ENCODE results near the gene LRRC17. TPM values are rescaled to one million over a fixed set of nuclear protein-coding genes. Genes with fewer than 3 reads are reported as not detected.
"Not testable (repeated sequence)": the region's sequence is repeated elsewhere in the genome, so short reads cannot be mapped to it uniquely, and the experiment has no call there.

Gene LRRC17
- total and polyA plus RNA-seq, 4 donors: 1.1 to 11.3 (median 1.4) TPM

DNA sequence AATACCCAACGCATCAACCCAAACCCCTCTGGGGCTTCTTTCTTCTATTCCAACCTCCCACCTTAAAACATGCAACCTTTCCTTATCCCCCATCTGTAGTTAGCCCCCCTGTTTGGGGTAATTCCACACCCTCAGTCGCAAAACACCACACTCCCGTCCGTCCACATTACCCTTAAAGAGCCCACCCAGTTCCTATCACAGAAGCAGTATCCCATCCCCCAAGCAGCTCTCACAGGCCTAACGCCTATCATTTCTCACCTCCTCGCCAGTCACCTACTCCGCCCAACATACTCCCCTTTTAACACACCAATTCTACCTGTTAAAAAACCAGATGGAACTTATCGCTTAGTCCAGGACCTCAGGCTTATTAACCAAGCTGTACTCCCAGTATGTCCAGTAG, 63.7 kb downstream of the LRRC17 start:
- 96% methylated on average over 8 of the region's 8 CpGs for WGBS
- DNase-seq (ENCODE audit: low spot score): no peak
- H3K9me3 ChIP-seq (ENCODE audit: control insufficient read depth in 4 of 4, low read length in 3 of 4): no peaks in the 10 kb centered on the region
- TF ChIP-seq YY1 (IDR thresholded peaks at IDR 0.05): no peak
- TF ChIP-seq, protein P1, sequence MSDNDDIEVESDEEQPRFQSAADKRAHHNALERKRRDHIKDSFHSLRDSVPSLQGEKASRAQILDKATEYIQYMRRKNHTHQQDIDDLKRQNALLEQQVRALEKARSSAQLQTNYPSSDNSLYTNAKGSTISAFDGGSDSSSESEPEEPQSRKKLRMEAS (IDR thresholded peaks at IDR 0.05): no peak
- no peak for TF ChIP-seq GABPA (IDR thresholded peaks at IDR 0.05 in 1 of 2, conservative IDR thresholded peaks at IDR 0.05 in 1 of 2)
- no peak for TF ChIP-seq SP1 (IDR thresholded peaks at IDR 0.05)
- TF ChIP-seq, protein P2, sequence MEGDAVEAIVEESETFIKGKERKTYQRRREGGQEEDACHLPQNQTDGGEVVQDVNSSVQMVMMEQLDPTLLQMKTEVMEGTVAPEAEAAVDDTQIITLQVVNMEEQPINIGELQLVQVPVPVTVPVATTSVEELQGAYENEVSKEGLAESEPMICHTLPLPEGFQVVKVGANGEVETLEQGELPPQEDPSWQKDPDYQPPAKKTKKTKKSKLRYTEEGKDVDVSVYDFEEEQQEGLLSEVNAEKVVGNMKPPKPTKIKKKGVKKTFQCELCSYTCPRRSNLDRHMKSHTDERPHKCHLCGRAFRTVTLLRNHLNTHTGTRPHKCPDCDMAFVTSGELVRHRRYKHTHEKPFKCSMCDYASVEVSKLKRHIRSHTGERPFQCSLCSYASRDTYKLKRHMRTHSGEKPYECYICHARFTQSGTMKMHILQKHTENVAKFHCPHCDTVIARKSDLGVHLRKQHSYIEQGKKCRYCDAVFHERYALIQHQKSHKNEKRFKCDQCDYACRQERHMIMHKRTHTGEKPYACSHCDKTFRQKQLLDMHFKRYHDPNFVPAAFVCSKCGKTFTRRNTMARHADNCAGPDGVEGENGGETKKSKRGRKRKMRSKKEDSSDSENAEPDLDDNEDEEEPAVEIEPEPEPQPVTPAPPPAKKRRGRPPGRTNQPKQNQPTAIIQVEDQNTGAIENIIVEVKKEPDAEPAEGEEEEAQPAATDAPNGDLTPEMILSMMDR (IDR thresholded peaks at IDR 0.05; ENCODE audit: low read depth, low read length, missing input control): no peak
- TF ChIP-seq TAF1 (conservative IDR thresholded peaks at IDR 0.05): no peak
- TF ChIP-seq HNF4A (conservative IDR thresholded peaks at IDR 0.05): no peak
- TF ChIP-seq, protein P3, sequence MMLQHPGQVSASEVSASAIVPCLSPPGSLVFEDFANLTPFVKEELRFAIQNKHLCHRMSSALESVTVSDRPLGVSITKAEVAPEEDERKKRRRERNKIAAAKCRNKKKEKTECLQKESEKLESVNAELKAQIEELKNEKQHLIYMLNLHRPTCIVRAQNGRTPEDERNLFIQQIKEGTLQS (IDR thresholded peaks at IDR 0.05): no peak
- no peak for TF ChIP-seq FOXA1 (IDR thresholded peaks at IDR 0.05)
- TF ChIP-seq, protein P4, sequence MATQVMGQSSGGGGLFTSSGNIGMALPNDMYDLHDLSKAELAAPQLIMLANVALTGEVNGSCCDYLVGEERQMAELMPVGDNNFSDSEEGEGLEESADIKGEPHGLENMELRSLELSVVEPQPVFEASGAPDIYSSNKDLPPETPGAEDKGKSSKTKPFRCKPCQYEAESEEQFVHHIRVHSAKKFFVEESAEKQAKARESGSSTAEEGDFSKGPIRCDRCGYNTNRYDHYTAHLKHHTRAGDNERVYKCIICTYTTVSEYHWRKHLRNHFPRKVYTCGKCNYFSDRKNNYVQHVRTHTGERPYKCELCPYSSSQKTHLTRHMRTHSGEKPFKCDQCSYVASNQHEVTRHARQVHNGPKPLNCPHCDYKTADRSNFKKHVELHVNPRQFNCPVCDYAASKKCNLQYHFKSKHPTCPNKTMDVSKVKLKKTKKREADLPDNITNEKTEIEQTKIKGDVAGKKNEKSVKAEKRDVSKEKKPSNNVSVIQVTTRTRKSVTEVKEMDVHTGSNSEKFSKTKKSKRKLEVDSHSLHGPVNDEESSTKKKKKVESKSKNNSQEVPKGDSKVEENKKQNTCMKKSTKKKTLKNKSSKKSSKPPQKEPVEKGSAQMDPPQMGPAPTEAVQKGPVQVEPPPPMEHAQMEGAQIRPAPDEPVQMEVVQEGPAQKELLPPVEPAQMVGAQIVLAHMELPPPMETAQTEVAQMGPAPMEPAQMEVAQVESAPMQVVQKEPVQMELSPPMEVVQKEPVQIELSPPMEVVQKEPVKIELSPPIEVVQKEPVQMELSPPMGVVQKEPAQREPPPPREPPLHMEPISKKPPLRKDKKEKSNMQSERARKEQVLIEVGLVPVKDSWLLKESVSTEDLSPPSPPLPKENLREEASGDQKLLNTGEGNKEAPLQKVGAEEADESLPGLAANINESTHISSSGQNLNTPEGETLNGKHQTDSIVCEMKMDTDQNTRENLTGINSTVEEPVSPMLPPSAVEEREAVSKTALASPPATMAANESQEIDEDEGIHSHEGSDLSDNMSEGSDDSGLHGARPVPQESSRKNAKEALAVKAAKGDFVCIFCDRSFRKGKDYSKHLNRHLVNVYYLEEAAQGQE (IDR thresholded peaks at IDR 0.05): no peak
- TF ChIP-seq, protein P5, sequence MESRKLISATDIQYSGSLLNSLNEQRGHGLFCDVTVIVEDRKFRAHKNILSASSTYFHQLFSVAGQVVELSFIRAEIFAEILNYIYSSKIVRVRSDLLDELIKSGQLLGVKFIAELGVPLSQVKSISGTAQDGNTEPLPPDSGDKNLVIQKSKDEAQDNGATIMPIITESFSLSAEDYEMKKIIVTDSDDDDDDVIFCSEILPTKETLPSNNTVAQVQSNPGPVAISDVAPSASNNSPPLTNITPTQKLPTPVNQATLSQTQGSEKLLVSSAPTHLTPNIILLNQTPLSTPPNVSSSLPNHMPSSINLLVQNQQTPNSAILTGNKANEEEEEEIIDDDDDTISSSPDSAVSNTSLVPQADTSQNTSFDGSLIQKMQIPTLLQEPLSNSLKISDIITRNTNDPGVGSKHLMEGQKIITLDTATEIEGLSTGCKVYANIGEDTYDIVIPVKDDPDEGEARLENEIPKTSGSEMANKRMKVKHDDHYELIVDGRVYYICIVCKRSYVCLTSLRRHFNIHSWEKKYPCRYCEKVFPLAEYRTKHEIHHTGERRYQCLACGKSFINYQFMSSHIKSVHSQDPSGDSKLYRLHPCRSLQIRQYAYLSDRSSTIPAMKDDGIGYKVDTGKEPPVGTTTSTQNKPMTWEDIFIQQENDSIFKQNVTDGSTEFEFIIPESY (IDR thresholded peaks at IDR 0.05): no peak
- no peak for TF ChIP-seq NR2F2 (IDR thresholded peaks at IDR 0.05)
- no peak for TF ChIP-seq HNF4G (IDR thresholded peaks at IDR 0.05)
- no peak for TF ChIP-seq FOXA2 (IDR thresholded peaks at IDR 0.05)
- TF ChIP-seq RXRA (IDR thresholded peaks at IDR 0.05): no peak
- no peak for TF ChIP-seq JUND (IDR thresholded peaks at IDR 0.05)
- TF ChIP-seq EGR1 (IDR thresholded peaks at IDR 0.05; ENCODE audit: low read depth in 2 of 2): no peak
- TF ChIP-seq RAD21 (IDR thresholded peaks at IDR 0.05): no peak
- no peaks in the 10 kb centered on the region for H3K27me3 ChIP-seq (ENCODE audit: control insufficient read depth in 4 of 4, insufficient read depth in 4 of 4, low read length in 3 of 4)
- H3K36me3 ChIP-seq (ENCODE audit: control insufficient read depth in 4 of 4, insufficient read depth in 3 of 4, low read depth in 1 of 4, low read length in 3 of 4): no peaks in the 10 kb centered on the region
- H3K4me1 ChIP-seq (ENCODE audit: control insufficient read depth in 4 of 4, insufficient read depth in 4 of 4, low read length in 3 of 4): no peaks in the 10 kb centered on the region
- no peak overlapping the region for H3K27ac ChIP-seq (ENCODE audit: low read depth in 1 of 2, low read length in 2 of 2)
- no peak overlapping the region for H3K9ac ChIP-seq (ENCODE audit: low read depth in 1 of 2, low read length in 2 of 2)
- no peak overlapping the region for H3K4me3 ChIP-seq (ENCODE audit: low read depth in 1 of 3, low read length in 3 of 3)

DNA sequence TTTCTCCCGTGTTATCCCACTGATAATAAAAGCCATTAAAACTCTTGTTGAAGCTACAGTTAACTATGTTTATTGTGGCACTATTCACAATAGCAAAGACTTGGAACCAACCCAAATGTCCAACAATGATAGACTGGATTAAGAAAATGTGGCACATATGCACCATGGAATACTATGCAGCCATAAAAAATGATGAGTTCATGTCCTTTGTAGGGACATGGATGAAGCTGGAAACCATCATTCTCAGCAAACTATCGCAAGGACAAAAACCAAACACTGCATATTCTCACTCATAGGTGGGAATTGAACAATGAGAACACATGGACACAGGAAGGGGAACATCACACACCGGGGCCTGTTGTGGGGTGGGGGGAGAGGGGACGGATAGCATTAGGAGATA, 64.8 kb downstream of the LRRC17 start:
- not testable (repeated sequence) for H3K9me3 ChIP-seq (ENCODE audit: control insufficient read depth in 4 of 4, low read length in 3 of 4); H3K27ac ChIP-seq (ENCODE audit: low read depth in 1 of 2, low read length in 2 of 2); H3K4me3 ChIP-seq (ENCODE audit: low read depth in 1 of 3, low read length in 3 of 3); DNase-seq (ENCODE audit: low spot score); H3K4me1 ChIP-seq (ENCODE audit: control insufficient read depth in 4 of 4, insufficient read depth in 4 of 4, low read length in 3 of 4); H3K27me3 ChIP-seq (ENCODE audit: control insufficient read depth in 4 of 4, insufficient read depth in 4 of 4, low read length in 3 of 4); H3K36me3 ChIP-seq (ENCODE audit: control insufficient read depth in 4 of 4, insufficient read depth in 3 of 4, low read depth in 1 of 4, low read length in 3 of 4); H3K9ac ChIP-seq (ENCODE audit: low read depth in 1 of 2, low read length in 2 of 2)
- 81% methylated on average over 3 of the region's 4 CpGs for WGBS
